COLO829 (cell line): ENCODE results near the gene NSUN7.
"Not testable (repeated sequence)": the region's sequence is repeated elsewhere in the genome, so short reads cannot be mapped to it uniquely, and the experiment has no call there.

Experiments used
- DNase-seq: peaks from one replicate; pipeline ENCODE4 v3.0.0; 2012; ENCODE audit warnings: low spot score

NSUN7 gene, protein sequence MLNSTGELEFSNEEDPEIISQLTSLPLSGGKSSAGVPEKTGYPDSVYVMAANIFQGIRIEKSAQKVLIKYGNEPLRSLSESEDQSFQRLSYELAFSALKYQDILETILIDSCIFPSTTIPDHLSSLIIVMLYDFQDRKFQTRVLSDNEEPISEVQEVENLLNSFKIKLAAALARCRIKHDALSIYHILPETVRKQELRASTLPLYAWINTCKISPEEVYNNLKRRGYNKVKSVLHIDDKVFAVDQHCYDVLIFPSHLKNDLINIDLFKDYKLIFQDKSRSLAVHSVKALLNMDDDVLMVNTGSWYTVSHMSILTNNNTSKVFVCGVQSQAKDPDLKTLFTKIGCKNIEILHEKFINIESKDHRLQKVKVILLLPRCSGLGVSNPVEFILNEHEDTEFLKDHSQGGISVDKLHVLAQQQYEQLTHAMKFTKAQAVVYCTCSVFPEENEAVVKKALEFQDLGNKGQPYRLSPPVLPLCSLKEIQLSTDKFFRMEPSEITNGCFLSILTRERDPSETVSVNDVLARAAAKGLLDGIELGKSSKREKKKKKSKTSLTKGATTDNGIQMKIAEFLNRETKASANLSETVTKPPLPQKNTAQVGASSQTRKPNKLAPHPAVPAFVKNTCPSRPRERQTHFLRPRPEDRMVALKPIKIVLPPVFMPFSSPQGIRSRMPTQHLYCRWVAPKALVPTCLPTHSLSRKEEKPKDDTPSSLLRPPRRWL

GRCh38 chr4:40749717-40750460 is at the start of gene NSUN7:
NSUN7 (plus strand) TSS chr4:40749955; CDS start chr4:40750694, 739 bp downstream.
- DNase-seq: no peak

- no peak for DNase-seq
Measured at GRCh38 chr4:40702137-40702799, 47.5 kb upstream of the NSUN7 start.

GRCh38 chr4:40702800-40703151 is 47.0 kb upstream of the NSUN7 start:
- DNase-seq: no peak

- no peak for DNase-seq
Measured at GRCh38 chr4:40704073-40704472, 45.7 kb upstream of the NSUN7 start.

GRCh38 chr4:40710484-40711254 is 39.1 kb upstream of the NSUN7 start:
- no peak for DNase-seq

DNA sequence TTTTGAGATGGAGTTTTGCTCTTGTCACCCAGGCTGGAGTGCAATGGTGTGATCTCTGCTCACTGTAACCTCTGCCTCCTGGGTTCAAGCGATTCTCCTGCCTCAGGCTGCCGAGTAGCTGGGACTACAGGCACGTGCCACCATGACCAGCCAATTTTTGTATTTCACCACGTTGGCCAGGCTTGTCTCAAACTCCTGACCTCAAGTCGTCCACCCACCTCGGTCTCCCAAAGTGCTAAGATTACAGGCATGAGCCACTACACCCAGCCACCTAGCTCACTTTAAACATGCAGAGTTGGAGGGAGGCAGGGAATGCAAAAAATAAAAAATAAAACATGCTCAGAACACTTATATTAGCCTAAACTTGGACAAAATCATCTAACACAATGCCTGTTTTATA is 36.8 kb upstream of the NSUN7 start:
- DNase-seq: not testable (repeated sequence)

- DNase-seq: no peak
Measured at GRCh38 chr4:40713798-40714197, 36.0 kb upstream of the NSUN7 start.

- DNase-seq: no peak
Measured at GRCh38 chr4:40718586-40718985, 31.2 kb upstream of the NSUN7 start.

- no peak for DNase-seq
Measured at GRCh38 chr4:40719008-40719623, 30.6 kb upstream of the NSUN7 start.

DNA sequence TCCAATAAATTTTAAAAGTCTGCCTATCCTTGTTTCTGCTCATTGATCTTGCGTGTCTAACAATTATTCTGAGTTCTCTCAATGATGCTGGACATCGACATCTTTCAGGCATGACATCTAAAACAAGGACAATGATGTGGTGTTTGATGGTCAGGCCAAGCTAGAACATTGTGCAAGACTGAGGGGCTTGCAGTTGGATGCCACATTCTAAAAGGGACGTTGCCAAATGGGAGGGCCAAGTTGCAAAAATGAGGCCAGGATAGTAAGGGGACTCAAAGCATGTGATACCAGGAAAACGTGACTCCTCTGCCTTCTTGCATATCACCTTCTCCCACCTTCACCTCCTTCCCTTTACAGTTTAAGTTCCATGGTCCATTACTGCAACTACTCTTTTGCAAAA is 29.4 kb upstream of the NSUN7 start:
- no peak for DNase-seq

DNA sequence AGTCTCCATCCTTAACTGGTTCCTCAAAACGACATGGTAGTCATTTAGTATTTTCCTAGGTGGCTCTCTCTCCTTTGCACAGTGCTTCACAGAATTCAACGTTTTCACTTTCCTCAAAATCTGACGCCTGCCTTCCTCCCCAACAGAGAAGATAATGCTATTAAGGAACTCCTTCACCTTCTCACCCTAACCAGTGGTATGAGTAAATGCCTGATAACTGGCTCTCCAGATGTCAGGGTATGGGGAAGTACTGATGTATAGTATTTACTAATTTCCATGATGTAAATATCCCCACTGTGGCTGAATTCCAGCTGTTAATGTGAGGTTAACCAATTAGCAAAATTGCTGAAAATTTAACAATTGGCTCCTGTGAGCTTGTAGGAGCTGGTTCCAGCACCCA is 28.8 kb upstream of the NSUN7 start:
- no peak for DNase-seq

- no peak for DNase-seq
Measured at GRCh38 chr4:40721730-40722171, 28.0 kb upstream of the NSUN7 start.

DNA sequence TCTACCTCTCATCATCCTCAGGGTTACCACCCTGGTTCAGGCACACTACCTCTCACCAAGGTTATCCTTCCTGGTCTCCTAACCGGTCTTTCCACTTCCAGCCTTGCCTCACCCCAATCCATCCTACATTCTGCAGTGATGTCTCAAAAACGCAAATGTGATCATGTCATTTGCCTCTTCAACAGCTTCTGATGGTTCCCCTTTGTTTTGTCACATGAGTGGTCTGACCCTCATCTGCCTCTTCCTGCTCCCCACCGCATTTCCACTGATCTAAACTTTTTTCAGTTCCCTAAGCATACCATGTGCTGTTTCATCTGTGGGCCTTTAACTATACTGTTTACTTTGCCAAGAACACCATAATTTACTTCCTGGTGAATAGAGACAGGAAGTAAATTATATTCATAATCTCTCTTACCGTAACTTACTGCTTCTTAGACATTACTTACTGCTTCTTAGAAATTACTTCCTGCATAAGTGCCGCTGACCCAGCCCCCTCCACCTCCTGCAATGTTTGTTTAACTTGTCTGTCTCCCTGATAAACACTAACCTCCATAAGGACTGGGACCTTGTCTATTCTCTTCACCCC is 27.1 kb upstream of the NSUN7 start:
- DNase-seq: no peak

GRCh38 chr4:40723728-40724127 is 26.0 kb upstream of the NSUN7 start:
- DNase-seq: no peak

- no peak for DNase-seq
Measured at GRCh38 chr4:40728333-40728732, 21.4 kb upstream of the NSUN7 start.

DNA sequence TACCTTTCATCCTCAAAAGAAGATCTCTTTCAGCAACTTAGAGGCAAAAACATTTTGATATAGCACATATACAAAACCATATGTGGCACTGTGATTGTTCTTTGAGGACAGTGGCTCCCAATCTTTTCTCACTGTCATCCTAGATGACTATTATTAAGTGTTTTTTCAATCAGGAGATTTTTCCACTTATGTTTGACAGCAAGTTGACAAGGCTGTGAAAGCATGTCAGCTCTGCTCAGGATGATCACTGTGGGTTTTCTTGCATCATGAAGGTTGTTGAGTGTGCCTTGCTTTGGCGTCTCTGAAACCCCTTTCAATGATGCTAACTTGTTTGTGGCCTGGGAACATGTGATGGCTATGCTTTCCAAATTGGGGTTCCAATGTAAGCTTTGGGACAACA is 20.2 kb upstream of the NSUN7 start:
- DNase-seq: no peak

GRCh38 chr4:40730091-40730679 is 19.6 kb upstream of the NSUN7 start:
- DNase-seq: no peak

- DNase-seq: no peak
Measured at GRCh38 chr4:40731361-40731760, 18.4 kb upstream of the NSUN7 start.

GRCh38 chr4:40731792-40732245 is 17.9 kb upstream of the NSUN7 start:
- no peak for DNase-seq

DNA sequence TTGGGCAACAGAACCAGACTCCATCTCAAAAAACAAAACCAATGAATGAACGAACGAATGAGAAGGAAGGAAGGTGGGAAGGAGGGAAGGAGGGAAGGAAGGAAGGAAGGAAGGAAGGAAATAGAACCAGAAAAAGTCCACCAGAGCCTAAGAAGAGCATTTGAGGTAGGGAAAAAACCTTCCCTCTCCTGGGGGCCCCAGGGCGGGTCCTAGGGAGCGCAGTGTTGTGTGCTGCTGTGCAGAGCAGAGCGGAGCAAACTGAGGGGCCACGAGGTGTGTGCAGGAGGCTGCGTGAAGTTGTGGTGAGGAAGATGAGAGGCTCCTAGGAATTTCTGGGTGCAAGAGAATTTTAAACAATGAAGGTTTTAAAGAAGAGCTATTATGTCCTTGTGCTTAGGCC is 16.0 kb upstream of the NSUN7 start:
- DNase-seq: no peak
